GM12878 (cell line): ENCODE measurements around the gene ATXN1. TPM values are rescaled to one million over a fixed set of nuclear protein-coding genes. Genes with fewer than 3 reads are reported as not detected.

Experiments
- BCL11A ChIP-seq: IDR thresholded peaks from 2 replicates; pipeline ENCODE4 v1.6.1; 2011; ENCODE audit warnings: low read depth, low read length
- BCL3 ChIP-seq: IDR thresholded peaks from 2 replicates; pipeline ENCODE4 v1.6.1; 2011; ENCODE audit warnings: borderline replicate concordance, low read depth, mild to moderate bottlenecking, moderate library complexity, low read length; ENCODE audit not compliant: insufficient read depth, poor library complexity, severe bottlenecking
- BMI1 ChIP-seq: fragments of 450-650 bp; IDR thresholded peaks from 2 replicates; pipeline ENCODE4 v1.6.1; 2016; ENCODE audit warnings: mild to moderate bottlenecking, moderate library complexity, borderline replicate concordance
- CBX5 ChIP-seq: sonication (generic); IDR thresholded peaks from 2 replicates; pipeline ENCODE4 v1.6.1; 2016; ENCODE audit warnings: low read depth, moderate library complexity, mild to moderate bottlenecking, inconsistent platforms
- CEBPB ChIP-seq, 2 experiments: fragments of 150-350 bp in 1 of 2; IDR thresholded peaks; 2 replicates each; pipeline ENCODE4 v1.6.1; 2012 to 2014; ENCODE audit warnings: low read depth in 2 of 2, low read length in 2 of 2, borderline replicate concordance in 1 of 2, inconsistent platforms in 1 of 2
- CREM ChIP-seq: IDR thresholded peaks from 2 replicates; pipeline ENCODE4 v1.6.1; 2014; ENCODE audit warnings: antibody characterized with exemption, low read depth
- CTCF ChIP-seq, 3 experiments: IDR thresholded peaks in 2 of 3; conservative IDR thresholded peaks in 1 of 3; 2 replicates each; pipeline ENCODE4 v1.5.1; 2011; ENCODE audit warnings: low read depth in 3 of 3, low read length in 3 of 3, mild to moderate bottlenecking in 3 of 3, control low read depth in 2 of 3, moderate library complexity in 2 of 3, inconsistent platforms in 1 of 3, mixed read lengths in 1 of 3; ENCODE audit not compliant: control insufficient read depth in 2 of 3, insufficient read depth in 1 of 3; ENCODE audit errors: extremely low read depth in 1 of 3
- DPF2 ChIP-seq: fragments of 450-650 bp; IDR thresholded peaks from 2 replicates; pipeline ENCODE4 v1.6.1; 2017; ENCODE audit warnings: mild to moderate bottlenecking
- E2F4 ChIP-seq: IDR thresholded peaks from 2 replicates; pipeline ENCODE4 v1.6.1; 2012; ENCODE audit warnings: low read depth, low read length, improper control_type of control experiment
- E4F1 ChIP-seq: fragments of 450-650 bp; IDR thresholded peaks from 2 replicates; pipeline ENCODE4 v1.6.1; 2018; ENCODE audit warnings: borderline replicate concordance, mild to moderate bottlenecking; ENCODE audit not compliant: partially characterized antibody
- EED ChIP-seq: sonication (generic); IDR thresholded peaks from 2 replicates; pipeline ENCODE4 v1.6.1; 2016; ENCODE audit warnings: antibody characterized with exemption, low read depth
- ETV6 ChIP-seq, 2 experiments: fragments of 450-650 bp in 1 of 2; IDR thresholded peaks in 1 of 2; conservative IDR thresholded peaks in 1 of 2; 2 replicates each; pipeline ENCODE4 v1.6.1; 2014; ENCODE audit warnings: antibody characterized with exemption in 1 of 2, borderline replicate concordance in 1 of 2, low read depth in 1 of 2, mild to moderate bottlenecking in 1 of 2, moderate library complexity in 1 of 2
- FOXK2 ChIP-seq: fragments of 450-650 bp; IDR thresholded peaks from 2 replicates; pipeline ENCODE4 v1.6.1; 2017; ENCODE audit warnings: mild to moderate bottlenecking, moderate library complexity
- KLF5 ChIP-seq: fragments of 450-650 bp; IDR thresholded peaks from 2 replicates; pipeline ENCODE4 v1.6.1; 2014; ENCODE audit warnings: mild to moderate bottlenecking; ENCODE audit not compliant: partially characterized antibody
- NFXL1 ChIP-seq: fragments of 450-650 bp; IDR thresholded peaks from 2 replicates; pipeline ENCODE4 v1.6.1; 2017; ENCODE audit warnings: antibody characterized with exemption, mild to moderate bottlenecking, borderline replicate concordance
- POLR2A ChIP-seq: IDR thresholded peaks from 2 replicates; pipeline ENCODE4 v1.6.1; 2011; ENCODE audit warnings: low read depth, mild to moderate bottlenecking, low read length
- POLR2AphosphoS2 ChIP-seq: IDR thresholded peaks from 2 replicates; pipeline ENCODE4 v1.6.1; 2011; ENCODE audit warnings: low read depth, mild to moderate bottlenecking, low read length, improper control_type of control experiment, moderate library complexity
- POLR2AphosphoS5 ChIP-seq: IDR thresholded peaks from 2 replicates; pipeline ENCODE4 v1.6.1; 2011; ENCODE audit warnings: mild to moderate bottlenecking, low read length, inconsistent platforms
- RELB ChIP-seq: fragments of 450-650 bp; IDR thresholded peaks from 2 replicates; pipeline ENCODE4 v1.6.1; 2017; ENCODE audit warnings: low read depth, mild to moderate bottlenecking, moderate library complexity
- RFX5 ChIP-seq: IDR thresholded peaks from 2 replicates; pipeline ENCODE4 v1.6.1; 2011; ENCODE audit warnings: low read depth, low read length, improper control_type of control experiment
- SIX5 ChIP-seq: IDR thresholded peaks from 2 replicates; pipeline ENCODE4 v1.6.1; 2011; ENCODE audit warnings: mild to moderate bottlenecking, low read depth, low read length, moderate library complexity; ENCODE audit not compliant: severe bottlenecking
- SMARCA5 ChIP-seq: fragments of 450-650 bp; IDR thresholded peaks from 2 replicates; pipeline ENCODE4 v1.6.1; 2017; ENCODE audit warnings: mild to moderate bottlenecking
- SREBF2 ChIP-seq: IDR thresholded peaks from 2 replicates; pipeline ENCODE4 v1.6.1; 2012; ENCODE audit warnings: mild to moderate bottlenecking, low read length
- STAT1 ChIP-seq: fragments of 450-650 bp; conservative IDR thresholded peaks from 2 replicates; pipeline ENCODE4 v1.6.1; 2014; ENCODE audit warnings: antibody characterized with exemption, mild to moderate bottlenecking
- STAT3 ChIP-seq: IDR thresholded peaks from 2 replicates; pipeline ENCODE4 v1.6.1; 2011; ENCODE audit warnings: low read depth, low read length, improper control_type of control experiment
- polyA plus RNA-seq, 11 experiments: library from polyadenylated mRNA; depleted of rRNA in 4 of 11; unstranded in 6 of 11; stranded (reverse) in 5 of 11; fragments of >200 nt; fragmentation: Nextera tagmentation in 4 of 11; fragmentation: Illumina TruSeq in 1 of 11; extraction: Ambion mirVana in 4 of 11; extraction: Trizol in 1 of 11; gene quantifications; 1 replicate in 1 of 11; 2 replicates in 10 of 11; pipeline versions ENCODE4 v1.2.1 to v1.2.3, GENCODE V29; 2011 to 2016; ENCODE audit warnings: inconsistent platforms in 2 of 11, missing spikeins in 2 of 11, low read depth in 1 of 11
- total RNA-seq, 4 experiments: library from RNA; depleted of rRNA in 3 of 4; stranded (reverse); fragments of >200 nt in 3 of 4; fragmentation: Illumina TruSeq in 1 of 4; extraction: Trizol in 1 of 4; gene quantifications; 2 replicates each; pipeline versions ENCODE4 v1.2.1 to v1.2.3, GENCODE V29; 2013 to 2021

The ATXN1 gene
- total and polyA plus RNA-seq, 10 of the 15 experiments (the other 5 are each of a cell fraction or from before 2014, with no cell fraction given): 12.2 to 51.2 (median 20.5) TPM

- TF ChIP-seq BCL3: no peak
- no peak for TF ChIP-seq STAT1
- 0 out of 2 replicates have a peak, but pooled peaks have one; percentile 32 for TF ChIP-seq EED
- no peak for TF ChIP-seq STAT3
- TF ChIP-seq NFXL1: no peak
- no peak for TF ChIP-seq E2F4
- TF ChIP-seq ETV6 (conservative IDR thresholded peaks at IDR 0.05 in 1 of 2, IDR thresholded peaks at IDR 0.05 in 1 of 2; ENCODE audit: borderline replicate concordance in 1 of 2, low read depth in 1 of 2): no peak
- TF ChIP-seq DPF2: no peak
- TF ChIP-seq RELB: no peak
- peak; percentile 79 to 95 (median 84) for TF ChIP-seq CTCF (IDR thresholded peaks at IDR 0.05 in 2 of 3, conservative IDR thresholded peaks at IDR 0.05 in 1 of 3; ENCODE audit: control insufficient read depth in 2 of 3, extremely low read depth in 1 of 3, insufficient read depth in 1 of 3, low read depth in 3 of 3, low read length in 3 of 3)
- no peak for TF ChIP-seq KLF5
- TF ChIP-seq POLR2A: no peak
- no peak for TF ChIP-seq RFX5
- TF ChIP-seq E4F1: no peak
- TF ChIP-seq POLR2AphosphoS2: no peak
- no peak for TF ChIP-seq CBX5
- no peak for TF ChIP-seq SIX5
- no peak for TF ChIP-seq BMI1
- no peak for TF ChIP-seq SMARCA5
- no peak for TF ChIP-seq CREM
- no peak for TF ChIP-seq BCL11A
- TF ChIP-seq FOXK2: no peak
- TF ChIP-seq CEBPB (IDR thresholded peaks at IDR 0.05; ENCODE audit: borderline replicate concordance in 1 of 2, low read depth in 2 of 2, low read length in 2 of 2): no peak
- no peak for TF ChIP-seq SREBF2
- no peak for TF ChIP-seq POLR2AphosphoS5
Observed at GRCh38 chr6:16286151-16286522, 475.1 kb downstream of the ATXN1 start (continued).
